MM.1S (cell line): Measurements from ENCODE around the gene SUFU.

Source experiments
- DNase-seq: peaks from one replicate; pipeline ENCODE4 v3.0.0-alpha.2; 2015
- H2AFZ ChIP-seq: fragments of 300-600 bp; sonication (generic); 2 replicates; pipeline ENCODE4 v1.6.0; 2016; ENCODE audit warnings: antibody characterized with exemption, low read length
- H3F3A ChIP-seq: fragments of 300-600 bp; sonication (generic); 2 replicates; pipeline ENCODE4 v1.6.1; 2016; ENCODE audit warnings: mild to moderate bottlenecking, antibody characterized with exemption, low read length, moderate library complexity, mixed read lengths; ENCODE audit not compliant: insufficient read depth
- H3K27ac ChIP-seq: fragments of 300-600 bp; sonication (generic); 2 replicates; pipeline ENCODE4 v1.5.1; 2016; ENCODE audit warnings: mild to moderate bottlenecking, low read length
- H3K27me3 ChIP-seq: fragments of 300-600 bp; sonication (generic); replicated peaks from 2 replicates; pipeline ENCODE4 v1.6.0; 2016; ENCODE audit warnings: low read length; ENCODE audit not compliant: insufficient read depth
- H3K36me3 ChIP-seq: fragments of 300-600 bp; sonication (generic); replicated peaks from 2 replicates; pipeline ENCODE4 v1.6.1; 2016; ENCODE audit warnings: mild to moderate bottlenecking, low read length, mixed read lengths; ENCODE audit not compliant: insufficient read depth
- H3K4me1 ChIP-seq: fragments of 300-600 bp; sonication (generic); 2 replicates; pipeline ENCODE4 v1.6.1; 2016; ENCODE audit warnings: low read length, mixed read lengths
- H3K4me2 ChIP-seq: fragments of 300-600 bp; sonication (generic); 2 replicates; pipeline ENCODE4 v1.6.0; 2016; ENCODE audit warnings: low read depth, low read length
- H3K4me3 ChIP-seq: fragments of 300-600 bp; sonication (generic); 2 replicates; pipeline ENCODE4 v1.5.1; 2016; ENCODE audit warnings: low read length, mixed read lengths
- H3K79me2 ChIP-seq: fragments of 300-600 bp; sonication (generic); 2 replicates; pipeline ENCODE4 v1.6.1; 2016; ENCODE audit warnings: mixed run types, low read length, mixed read lengths
- H3K9ac ChIP-seq: fragments of 300-600 bp; sonication (generic); 2 replicates; pipeline ENCODE4 v1.6.1; 2016; ENCODE audit warnings: low read length, mixed read lengths
- H3K9me2 ChIP-seq: fragments of 300-600 bp; sonication (generic); replicated peaks from 2 replicates; pipeline ENCODE4 v1.6.1; 2016; ENCODE audit warnings: mild to moderate bottlenecking, low read length, mixed read lengths; ENCODE audit not compliant: insufficient read depth
- H3K9me3 ChIP-seq: fragments of 300-600 bp; sonication (generic); replicated peaks from 2 replicates; pipeline ENCODE4 v1.6.1; 2016; ENCODE audit warnings: mild to moderate bottlenecking, low read length, mixed read lengths; ENCODE audit not compliant: insufficient read depth
- H4K20me1 ChIP-seq: fragments of 300-600 bp; sonication (generic); 2 replicates; pipeline ENCODE4 v1.6.1; 2016; ENCODE audit warnings: mild to moderate bottlenecking, low read length, moderate library complexity, mixed read lengths; ENCODE audit not compliant: insufficient read depth
- EZH2 ChIP-seq: fragments of 300-600 bp; sonication (generic); optimal IDR thresholded peaks from 2 replicates; pipeline ENCODE3; 2017; ENCODE audit warnings: low read depth, mild to moderate bottlenecking, antibody characterized with exemption, low read length, mixed read lengths
- EZH2phosphoT487 ChIP-seq: fragments of 300-600 bp; sonication (generic); IDR thresholded peaks from 2 replicates; pipeline ENCODE4 v1.6.1; 2018; ENCODE audit warnings: antibody characterized with exemption, low read length
- TF ChIP-seq, protein P1 (sequence below): fragments of 300-600 bp; sonication (generic); IDR thresholded peaks from 2 replicates; pipeline ENCODE4 v1.5.1; 2016; ENCODE audit warnings: antibody characterized with exemption, low read length, mixed read lengths

The SUFU gene

DNA sequence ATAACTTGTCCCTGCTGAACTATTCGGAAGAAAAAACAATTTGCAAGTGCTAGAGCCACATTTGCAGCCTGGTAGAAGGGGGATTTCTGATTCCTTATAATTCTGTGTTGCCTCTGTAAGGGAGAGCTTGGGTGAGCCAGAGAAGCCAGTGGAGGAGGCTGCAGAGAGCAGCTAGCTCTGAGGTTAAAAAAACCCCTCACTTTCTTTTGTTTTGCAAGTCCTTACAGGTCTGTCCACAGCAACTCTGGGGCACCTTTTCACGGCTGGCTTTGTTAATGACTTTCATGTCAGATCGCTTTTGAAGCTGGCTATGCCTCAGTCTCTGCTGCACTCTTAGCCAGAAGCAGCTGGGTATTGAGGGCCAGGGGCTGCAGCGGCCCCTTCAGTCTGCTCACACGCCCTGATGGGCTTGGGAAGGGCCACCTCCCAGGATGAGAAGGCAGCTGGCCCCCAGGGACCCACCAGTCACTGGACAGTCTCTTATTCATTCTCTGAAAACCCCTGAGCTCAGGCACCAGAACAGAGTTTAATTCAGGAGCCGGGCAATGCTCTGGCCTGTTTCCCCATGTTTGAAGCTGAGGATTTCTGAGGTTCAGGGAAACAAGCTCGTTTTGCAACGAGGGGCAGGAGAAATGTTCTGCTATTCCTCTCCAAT lies 171.4 kb downstream of the SUFU start:
- Histone ChIP-seq H3K4me3 (no peak overlapping the region), H3K9me2 (no peaks in the 10 kb centered on the region), H3K9me3 (no peaks in the 10 kb centered on the region), H3K27me3 (no peaks in the 10 kb centered on the region), H4K20me1 (no peaks in the 10 kb centered on the region), H3K27ac (no peak overlapping the region), H3F3A (0 out of 2 replicates have a peak, but pooled peaks cover 4% of the 10 kb centered on the region), H3K4me2 (no peak overlapping the region), H3K79me2 (no peaks in the 10 kb centered on the region), H3K9ac (no peak overlapping the region), H3K4me1 (no peaks in the 10 kb centered on the region), H3K36me3 (no peaks in the 10 kb centered on the region), H2AFZ (no peak overlapping the region)
- no peak for TF ChIP-seq EZH2
- TF ChIP-seq, protein P1, sequence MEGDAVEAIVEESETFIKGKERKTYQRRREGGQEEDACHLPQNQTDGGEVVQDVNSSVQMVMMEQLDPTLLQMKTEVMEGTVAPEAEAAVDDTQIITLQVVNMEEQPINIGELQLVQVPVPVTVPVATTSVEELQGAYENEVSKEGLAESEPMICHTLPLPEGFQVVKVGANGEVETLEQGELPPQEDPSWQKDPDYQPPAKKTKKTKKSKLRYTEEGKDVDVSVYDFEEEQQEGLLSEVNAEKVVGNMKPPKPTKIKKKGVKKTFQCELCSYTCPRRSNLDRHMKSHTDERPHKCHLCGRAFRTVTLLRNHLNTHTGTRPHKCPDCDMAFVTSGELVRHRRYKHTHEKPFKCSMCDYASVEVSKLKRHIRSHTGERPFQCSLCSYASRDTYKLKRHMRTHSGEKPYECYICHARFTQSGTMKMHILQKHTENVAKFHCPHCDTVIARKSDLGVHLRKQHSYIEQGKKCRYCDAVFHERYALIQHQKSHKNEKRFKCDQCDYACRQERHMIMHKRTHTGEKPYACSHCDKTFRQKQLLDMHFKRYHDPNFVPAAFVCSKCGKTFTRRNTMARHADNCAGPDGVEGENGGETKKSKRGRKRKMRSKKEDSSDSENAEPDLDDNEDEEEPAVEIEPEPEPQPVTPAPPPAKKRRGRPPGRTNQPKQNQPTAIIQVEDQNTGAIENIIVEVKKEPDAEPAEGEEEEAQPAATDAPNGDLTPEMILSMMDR: no peak
- no peak for TF ChIP-seq EZH2phosphoT487
- DNase-seq: no peak

DNA sequence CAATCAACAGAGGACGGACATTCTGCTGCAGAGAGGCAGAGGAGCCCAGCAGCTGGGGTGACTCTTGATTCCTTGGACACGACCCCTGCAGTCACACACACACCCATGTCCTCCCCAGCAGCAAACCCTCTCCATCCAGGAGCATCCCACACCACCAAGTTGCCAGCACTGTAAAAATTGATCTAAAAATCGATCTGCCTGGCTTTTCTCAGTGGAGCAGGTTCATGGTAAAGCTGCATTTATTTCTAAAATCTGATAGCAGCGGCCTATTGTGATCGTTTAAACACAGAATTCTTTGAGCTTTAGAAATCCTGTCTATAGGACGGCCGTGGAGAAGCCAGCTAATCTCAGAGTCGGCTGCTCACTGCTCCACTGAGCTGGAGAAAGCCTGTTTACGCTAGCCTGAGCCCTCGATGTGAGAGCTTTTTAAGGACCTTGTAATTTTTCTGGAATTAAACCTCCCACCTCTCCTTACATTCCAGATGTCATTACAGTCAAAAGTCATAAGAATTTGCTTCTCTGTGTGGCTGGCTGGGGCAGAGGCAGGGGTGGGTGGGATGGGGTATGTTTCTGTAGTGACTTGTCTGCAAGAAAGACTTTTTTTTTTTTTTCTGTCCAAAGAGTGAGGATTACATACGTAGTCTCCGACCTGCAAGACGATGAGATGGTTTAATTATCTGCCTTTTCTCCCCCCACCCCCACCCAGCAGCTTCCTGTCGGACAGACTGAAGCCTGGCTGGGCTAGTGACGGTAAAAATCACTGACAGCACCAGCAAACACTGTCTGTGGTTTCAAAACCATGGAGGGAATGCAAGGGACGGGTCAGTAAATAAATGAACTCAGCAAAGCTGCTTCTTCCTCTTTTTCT lies 172.1 kb downstream of the SUFU start:
- TF ChIP-seq EZH2 (no peak), EZH2phosphoT487 (no peak)
- TF ChIP-seq, protein P1: no peak
- Histone ChIP-seq H3F3A (0 out of 2 replicates have a peak, but pooled peaks cover 4% of the 10 kb centered on the region), H3K4me3 (no peak overlapping the region), H3K79me2 (no peaks in the 10 kb centered on the region), H3K9me3 (no peaks in the 10 kb centered on the region), H3K27me3 (no peaks in the 10 kb centered on the region), H2AFZ (no peak overlapping the region), H3K27ac (no peak overlapping the region; the same call in 1 of the 2 replicates), H3K4me1 (no peaks in the 10 kb centered on the region), H4K20me1 (no peaks in the 10 kb centered on the region), H3K9ac (no peak overlapping the region), H3K36me3 (no peaks in the 10 kb centered on the region), H3K4me2 (peak overlapping the region; percentile 26; the same call in 1 of the 2 replicates), H3K9me2 (no peaks in the 10 kb centered on the region)
- peak; percentile 51 for DNase-seq

DNA sequence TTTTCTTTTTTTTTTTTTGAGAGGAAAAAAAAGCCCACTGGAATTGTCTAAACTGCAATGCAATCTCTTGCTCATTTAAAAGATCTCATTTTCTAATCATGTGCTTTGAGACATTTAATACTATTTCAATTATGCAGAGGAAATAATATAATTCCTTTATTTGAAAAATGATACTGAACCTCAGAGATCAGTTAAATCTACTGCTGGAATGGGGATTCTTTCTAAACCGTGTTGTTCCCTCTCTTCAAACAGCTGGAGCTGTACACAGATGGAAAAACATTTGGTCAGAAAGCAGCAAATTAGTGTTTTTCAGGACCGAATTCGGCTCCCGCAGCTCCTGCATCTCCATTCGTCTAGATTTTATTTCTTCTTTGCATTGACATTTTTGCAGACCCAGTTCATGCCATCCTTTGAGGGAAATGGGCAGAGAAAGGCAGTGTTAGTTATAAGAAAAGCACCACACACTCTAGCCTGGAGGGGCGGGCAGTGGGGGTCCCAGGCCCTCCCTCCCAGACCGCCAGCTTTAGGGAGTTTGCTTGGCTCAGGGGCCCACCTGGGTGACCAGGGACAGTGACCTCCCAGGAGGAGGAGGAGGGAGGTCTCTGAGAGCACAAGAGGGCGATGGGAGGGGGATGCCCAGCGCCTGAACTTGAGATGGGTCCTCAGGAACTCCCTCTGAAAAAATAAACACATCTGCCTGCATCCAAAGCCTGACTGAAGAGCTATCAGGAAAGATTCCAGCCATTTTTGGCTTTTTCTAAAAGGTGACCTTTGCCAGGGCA lies 173.0 kb downstream of the SUFU start:
- Histone ChIP-seq H2AFZ (no peak overlapping the region), H3K9me3 (no peaks in the 10 kb centered on the region), H4K20me1 (no peaks in the 10 kb centered on the region), H3K4me1 (no peaks in the 10 kb centered on the region), H3K79me2 (no peaks in the 10 kb centered on the region), H3K9ac (no peak overlapping the region), H3F3A (0 out of 2 replicates have a peak, but pooled peaks cover 4% of the 10 kb centered on the region), H3K4me3 (no peak overlapping the region), H3K4me2 (peak overlapping the region; percentile 26; the same call in 1 of the 2 replicates), H3K9me2 (no peaks in the 10 kb centered on the region), H3K36me3 (no peaks in the 10 kb centered on the region), H3K27me3 (no peaks in the 10 kb centered on the region), H3K27ac (no peak overlapping the region; the same call in 1 of the 2 replicates)
- TF ChIP-seq, protein P1: no peak
- TF ChIP-seq EZH2phosphoT487 (no peak), EZH2 (no peak)
- no peak for DNase-seq
